ENCODE results near the gene TWIST2. TPM values are rescaled to one million over a fixed set of nuclear protein-coding genes. Genes with fewer than 3 reads are reported as not detected.

The TWIST2 gene
- polyA plus RNA-seq, 1 donor from 2014 or later: not detected

- H4K20me1 ChIP-seq (ENCODE audit: insufficient read depth): no peaks in the 10 kb centered on the region
- no peaks in the 10 kb centered on the region for H3K79me2 ChIP-seq (replicated peaks; ENCODE audit: insufficient read depth, low read length)
- H3K4me2 ChIP-seq (ENCODE audit: low read length): no peak overlapping the region
- H3K27me3 ChIP-seq (ENCODE audit: insufficient read depth, low read depth, low read length): no peaks in the 10 kb centered on the region
- TF ChIP-seq CTCF (IDR thresholded peaks at IDR 0.05; ENCODE audit: poor library complexity, severe bottlenecking) (no peak), REST (IDR thresholded peaks at IDR 0.05; ENCODE audit: borderline replicate concordance) (no peak), EP300 (conservative IDR thresholded peaks at IDR 0.05; ENCODE audit: poor library complexity, severe bottlenecking) (no peak), RAD21 (conservative IDR thresholded peaks at IDR 0.05) (no peak), TAF1 (IDR thresholded peaks at IDR 0.05; ENCODE audit: low read depth) (no peak), EZH2 (IDR thresholded peaks at IDR 0.05; ENCODE audit: borderline replicate concordance, insufficient read depth, low read length, poor library complexity, severe bottlenecking) (no peak), SMC3 (conservative IDR thresholded peaks at IDR 0.05; ENCODE audit: poor library complexity) (no peak), MXI1 (conservative IDR thresholded peaks at IDR 0.05; ENCODE audit: poor library complexity, severe bottlenecking) (no peak), POLR2AphosphoS5 (IDR thresholded peaks at IDR 0.05) (no peak)
- H3K27ac ChIP-seq (ENCODE audit: low read length): no peak overlapping the region
- H3K9me3 ChIP-seq (ENCODE audit: low read length): no peaks in the 10 kb centered on the region
- no peak overlapping the region for H3K4me3 ChIP-seq (ENCODE audit: low read length)
- no peaks in the 10 kb centered on the region for H3F3A ChIP-seq (ENCODE audit: insufficient read depth, low read length, poor library complexity, severe bottlenecking)
- H2AFZ ChIP-seq (ENCODE audit: low read depth, low read length): no peak overlapping the region
- no peaks in the 10 kb centered on the region for H3K36me3 ChIP-seq (ENCODE audit: insufficient read depth, low read length)
- H3K9ac ChIP-seq (ENCODE audit: low read length): no peak overlapping the region
- H3K9me2 ChIP-seq (ENCODE audit: insufficient read depth, low read length): no peaks in the 10 kb centered on the region
Observed at GRCh38 chr2:238886453-238887094, 38.7 kb downstream of the TWIST2 start.

GRCh38 chr2:238887616-238888015 is 39.7 kb downstream of the TWIST2 start:
- H3K4me3 ChIP-seq (ENCODE audit: low read length): no peak overlapping the region
- H3K4me2 ChIP-seq (ENCODE audit: low read length): no peak overlapping the region

More at GRCh38 chr2:238887616-238888015, 39.7 kb downstream of the TWIST2 start:
- Histone ChIP-seq H3K79me2 (replicated peaks; ENCODE audit: insufficient read depth, low read length) (no peaks in the 10 kb centered on the region), H3K36me3 (ENCODE audit: insufficient read depth, low read length) (no peaks in the 10 kb centered on the region), H3K27ac (ENCODE audit: low read length) (no peak overlapping the region), H2AFZ (ENCODE audit: low read depth, low read length) (no peak overlapping the region), H3K9ac (ENCODE audit: low read length) (no peak overlapping the region), H3K9me3 (ENCODE audit: low read length) (no peaks in the 10 kb centered on the region), H4K20me1 (ENCODE audit: insufficient read depth) (no peaks in the 10 kb centered on the region), H3K9me2 (ENCODE audit: insufficient read depth, low read length) (no peaks in the 10 kb centered on the region), H3F3A (ENCODE audit: insufficient read depth, low read length, poor library complexity, severe bottlenecking) (no peaks in the 10 kb centered on the region), H3K27me3 (ENCODE audit: insufficient read depth, low read depth, low read length) (no peaks in the 10 kb centered on the region)
- TF ChIP-seq EP300 (conservative IDR thresholded peaks at IDR 0.05; ENCODE audit: poor library complexity, severe bottlenecking): no peak
- no peak for TF ChIP-seq EZH2 (IDR thresholded peaks at IDR 0.05; ENCODE audit: borderline replicate concordance, insufficient read depth, low read length, poor library complexity, severe bottlenecking)
- no peak for TF ChIP-seq RAD21 (conservative IDR thresholded peaks at IDR 0.05)
- no peak for TF ChIP-seq TAF1 (IDR thresholded peaks at IDR 0.05; ENCODE audit: low read depth)
- TF ChIP-seq SMC3 (conservative IDR thresholded peaks at IDR 0.05; ENCODE audit: poor library complexity): no peak

Data from neural cell (in vitro differentiated cells).